ENCODE results near the gene PARS2.

PARS2 gene

DNA sequence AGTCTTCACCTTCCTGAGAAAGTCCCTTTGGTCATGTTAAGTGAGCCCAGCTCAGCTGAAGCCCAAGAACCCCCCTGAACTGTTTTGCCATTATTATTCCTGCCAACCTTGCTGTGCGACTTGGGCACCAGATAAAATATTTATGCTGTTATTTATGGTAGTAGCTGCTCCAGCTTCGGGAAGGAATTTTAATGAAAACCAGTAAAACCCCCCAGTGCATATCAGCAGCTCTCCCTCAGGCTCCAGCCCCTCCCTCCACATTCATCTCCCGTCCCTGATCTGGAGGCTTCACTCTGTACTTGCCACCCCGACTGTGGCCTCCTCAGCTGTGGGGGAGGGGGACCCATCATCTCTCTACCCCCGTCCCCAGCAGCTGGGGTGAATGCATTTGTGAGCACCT is 24.1 kb upstream of the PARS2 start:
- H3K4me1 Mint-ChIP-seq = peaks cover 14% of the 10 kb centered on the region
- H3K9me3 Mint-ChIP-seq = no peaks in the 10 kb centered on the region
- TF ChIP-seq, protein P1, sequence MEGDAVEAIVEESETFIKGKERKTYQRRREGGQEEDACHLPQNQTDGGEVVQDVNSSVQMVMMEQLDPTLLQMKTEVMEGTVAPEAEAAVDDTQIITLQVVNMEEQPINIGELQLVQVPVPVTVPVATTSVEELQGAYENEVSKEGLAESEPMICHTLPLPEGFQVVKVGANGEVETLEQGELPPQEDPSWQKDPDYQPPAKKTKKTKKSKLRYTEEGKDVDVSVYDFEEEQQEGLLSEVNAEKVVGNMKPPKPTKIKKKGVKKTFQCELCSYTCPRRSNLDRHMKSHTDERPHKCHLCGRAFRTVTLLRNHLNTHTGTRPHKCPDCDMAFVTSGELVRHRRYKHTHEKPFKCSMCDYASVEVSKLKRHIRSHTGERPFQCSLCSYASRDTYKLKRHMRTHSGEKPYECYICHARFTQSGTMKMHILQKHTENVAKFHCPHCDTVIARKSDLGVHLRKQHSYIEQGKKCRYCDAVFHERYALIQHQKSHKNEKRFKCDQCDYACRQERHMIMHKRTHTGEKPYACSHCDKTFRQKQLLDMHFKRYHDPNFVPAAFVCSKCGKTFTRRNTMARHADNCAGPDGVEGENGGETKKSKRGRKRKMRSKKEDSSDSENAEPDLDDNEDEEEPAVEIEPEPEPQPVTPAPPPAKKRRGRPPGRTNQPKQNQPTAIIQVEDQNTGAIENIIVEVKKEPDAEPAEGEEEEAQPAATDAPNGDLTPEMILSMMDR (IDR thresholded peaks at IDR 0.05; ENCODE audit: unreplicated experiment in 3 of 3) = no peak
- no peaks in the 10 kb centered on the region for H3K36me3 Mint-ChIP-seq (ENCODE audit: low read depth)
- H3K27me3 Mint-ChIP-seq (ENCODE audit: low read depth) = peaks cover 23% of the 10 kb centered on the region
- peak overlapping the region in 1 of 3 experiments; percentile 70 for H3K27ac Mint-ChIP-seq
- H3K4me3 Mint-ChIP-seq = no peak overlapping the region

DNA sequence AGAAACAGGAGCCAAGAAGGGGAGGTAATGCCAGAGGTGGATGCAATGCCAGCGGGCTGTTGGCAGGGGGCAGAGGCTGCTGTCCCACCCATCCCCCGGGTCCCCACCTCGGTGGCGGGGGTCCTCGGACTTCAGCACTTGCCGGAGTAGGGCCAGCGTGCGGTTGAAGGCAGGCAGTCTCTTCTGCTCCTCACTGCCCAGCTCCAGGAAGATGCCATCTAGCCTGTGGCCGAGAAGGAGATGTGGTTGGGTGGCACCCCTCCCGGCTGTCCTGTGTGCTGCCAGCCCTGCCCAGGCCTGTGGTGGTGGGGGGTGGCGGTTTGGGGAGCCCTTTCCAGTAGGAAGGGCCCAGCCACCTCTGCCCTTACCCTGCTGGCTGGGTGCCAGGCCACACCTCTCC is 23.3 kb upstream of the PARS2 start:
- no peak overlapping the region for H3K27ac Mint-ChIP-seq
- no peak overlapping the region for H3K4me3 Mint-ChIP-seq
- H3K4me1 Mint-ChIP-seq = peaks cover 9% of the 10 kb centered on the region
- TF ChIP-seq, protein P1 (IDR thresholded peaks at IDR 0.05; ENCODE audit: unreplicated experiment in 3 of 3) = no peak
- no peaks in the 10 kb centered on the region for H3K36me3 Mint-ChIP-seq (ENCODE audit: low read depth)
- no peaks in the 10 kb centered on the region for H3K9me3 Mint-ChIP-seq
- H3K27me3 Mint-ChIP-seq (ENCODE audit: low read depth) = peaks cover 21% of the 10 kb centered on the region

DNA sequence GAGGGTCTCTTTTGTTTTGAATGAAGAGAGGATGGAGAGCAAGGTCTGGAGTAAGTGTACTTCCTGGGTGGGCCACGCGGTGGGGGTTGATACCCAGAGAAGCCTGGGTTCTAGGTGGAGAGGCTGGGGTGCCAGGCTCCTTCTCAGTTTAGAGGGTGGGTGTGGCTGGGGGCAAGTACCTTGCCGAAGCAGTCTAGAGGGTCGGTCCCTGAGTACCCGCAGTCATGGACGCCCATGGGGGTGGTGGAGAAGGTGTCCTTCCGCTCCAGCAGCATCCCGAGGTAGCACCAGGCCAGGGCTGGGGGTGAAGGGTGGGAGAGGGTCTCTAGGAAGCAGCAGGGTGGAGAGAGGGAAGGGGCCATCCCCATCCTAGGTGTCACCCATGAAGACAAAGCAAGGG is 22.5 kb upstream of the PARS2 start:
- peak overlapping the region in 1 of 3 experiments; percentile 17 for H3K27ac Mint-ChIP-seq
- peaks cover 5% of the 10 kb centered on the region for H3K4me1 Mint-ChIP-seq
- H3K27me3 Mint-ChIP-seq (ENCODE audit: low read depth) = peaks cover 26% of the 10 kb centered on the region
- H3K4me3 Mint-ChIP-seq = no peak overlapping the region
- TF ChIP-seq, protein P1 (IDR thresholded peaks at IDR 0.05; ENCODE audit: unreplicated experiment in 3 of 3) = no peak
- H3K9me3 Mint-ChIP-seq = no peaks in the 10 kb centered on the region
- H3K36me3 Mint-ChIP-seq (ENCODE audit: low read depth) = no peaks in the 10 kb centered on the region

DNA sequence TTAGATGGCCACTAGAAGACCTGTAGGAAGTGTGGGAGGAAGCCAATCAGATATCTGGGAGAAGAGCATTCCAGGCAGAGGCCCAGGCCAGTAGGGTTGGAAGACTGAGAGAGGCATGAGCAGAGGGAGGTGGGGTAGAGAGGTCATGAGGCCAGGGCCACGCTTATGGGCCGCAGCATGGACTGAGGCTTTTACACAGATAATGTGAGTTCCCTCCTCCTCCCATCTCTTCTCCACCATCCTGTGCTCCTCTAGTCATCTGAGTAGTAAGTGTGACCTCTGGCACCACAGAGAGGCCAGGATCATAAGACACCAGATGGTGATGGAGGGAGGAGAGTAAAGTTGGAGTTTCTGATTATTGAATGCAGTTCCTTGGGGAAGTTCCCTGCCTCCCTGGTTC is 19.7 kb upstream of the PARS2 start:
- TF ChIP-seq, protein P1 (IDR thresholded peaks at IDR 0.05; ENCODE audit: unreplicated experiment in 3 of 3) = no peak
- H3K27me3 Mint-ChIP-seq (ENCODE audit: low read depth) = peaks cover 31% of the 10 kb centered on the region

DNA sequence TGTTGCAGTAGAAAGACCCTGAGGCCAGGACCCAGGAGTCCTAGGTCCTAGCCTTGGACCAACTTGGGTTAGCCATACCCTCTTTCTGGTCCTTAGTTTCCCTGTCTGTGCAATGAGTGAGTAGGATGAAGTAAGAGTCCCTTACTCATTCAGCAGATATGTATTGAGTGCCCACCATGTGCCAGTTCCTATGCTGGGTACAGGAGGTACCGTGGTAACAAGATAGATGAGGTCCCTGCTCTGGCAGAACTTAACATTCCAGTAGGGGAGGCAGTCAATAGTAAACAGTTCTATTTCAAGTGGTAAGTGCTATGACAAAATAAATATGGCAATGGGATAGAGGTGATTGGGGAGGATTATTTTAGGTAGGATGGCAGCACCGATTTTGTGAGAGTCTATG is 18.3 kb upstream of the PARS2 start:
- no peak overlapping the region for H3K4me3 Mint-ChIP-seq
- no peaks in the 10 kb centered on the region for H3K36me3 Mint-ChIP-seq (ENCODE audit: low read depth)
- H3K27me3 Mint-ChIP-seq (ENCODE audit: low read depth) = peaks cover 31% of the 10 kb centered on the region
- H3K9me3 Mint-ChIP-seq = no peaks in the 10 kb centered on the region
- H3K4me1 Mint-ChIP-seq = no peaks in the 10 kb centered on the region
- TF ChIP-seq, protein P1 (IDR thresholded peaks at IDR 0.05; ENCODE audit: unreplicated experiment in 3 of 3) = no peak
- no peak overlapping the region for H3K27ac Mint-ChIP-seq

More for the DNA sequence above, 19.7 kb upstream of the PARS2 start:
- Mint-ChIP-seq H3K27ac (no peak overlapping the region), H3K9me3 (no peaks in the 10 kb centered on the region), H3K36me3 (ENCODE audit: low read depth) (no peaks in the 10 kb centered on the region), H3K4me3 (no peak overlapping the region), H3K4me1 (no peaks in the 10 kb centered on the region)

DNA sequence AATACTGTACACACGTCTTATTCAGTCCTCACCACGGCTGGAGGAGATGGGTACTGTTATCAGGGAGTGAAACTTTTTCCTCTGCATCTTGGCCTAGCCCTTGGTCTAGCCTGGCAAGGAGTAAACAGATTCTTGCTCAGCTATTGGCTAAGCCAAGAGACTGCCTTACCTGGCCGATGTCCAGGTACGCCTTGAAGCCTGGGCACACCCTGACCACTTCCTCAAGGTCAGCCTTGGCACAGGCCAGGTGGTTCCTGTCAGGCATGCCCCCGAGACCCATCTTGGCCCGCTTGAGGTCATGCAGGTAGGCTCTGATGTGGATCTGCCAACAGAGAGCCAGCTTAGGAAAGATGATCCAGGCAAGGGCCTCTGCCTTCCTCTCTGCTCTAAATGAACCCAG is 17.8 kb upstream of the PARS2 start:
- no peaks in the 10 kb centered on the region for H3K9me3 Mint-ChIP-seq
- peaks cover 31% of the 10 kb centered on the region for H3K27me3 Mint-ChIP-seq (ENCODE audit: low read depth)
- no peaks in the 10 kb centered on the region for H3K4me1 Mint-ChIP-seq
- no peaks in the 10 kb centered on the region for H3K36me3 Mint-ChIP-seq (ENCODE audit: low read depth)
- H3K27ac Mint-ChIP-seq = no peak overlapping the region
- no peak overlapping the region for H3K4me3 Mint-ChIP-seq
- TF ChIP-seq, protein P1 (IDR thresholded peaks at IDR 0.05; ENCODE audit: unreplicated experiment in 3 of 3) = no peak

Measured in nephron (organoid).